Measurements from ENCODE around the gene SPAG8. TPM values are rescaled to one million over a fixed set of nuclear protein-coding genes. Genes with fewer than 3 reads are reported as not detected.

The SPAG8 gene
- total and polyA plus RNA-seq, 10 of the 15 experiments (the other 5 are each of a cell fraction or from before 2014, with no cell fraction given), result 0.40 to 1.1 (median 0.72) TPM

DNA sequence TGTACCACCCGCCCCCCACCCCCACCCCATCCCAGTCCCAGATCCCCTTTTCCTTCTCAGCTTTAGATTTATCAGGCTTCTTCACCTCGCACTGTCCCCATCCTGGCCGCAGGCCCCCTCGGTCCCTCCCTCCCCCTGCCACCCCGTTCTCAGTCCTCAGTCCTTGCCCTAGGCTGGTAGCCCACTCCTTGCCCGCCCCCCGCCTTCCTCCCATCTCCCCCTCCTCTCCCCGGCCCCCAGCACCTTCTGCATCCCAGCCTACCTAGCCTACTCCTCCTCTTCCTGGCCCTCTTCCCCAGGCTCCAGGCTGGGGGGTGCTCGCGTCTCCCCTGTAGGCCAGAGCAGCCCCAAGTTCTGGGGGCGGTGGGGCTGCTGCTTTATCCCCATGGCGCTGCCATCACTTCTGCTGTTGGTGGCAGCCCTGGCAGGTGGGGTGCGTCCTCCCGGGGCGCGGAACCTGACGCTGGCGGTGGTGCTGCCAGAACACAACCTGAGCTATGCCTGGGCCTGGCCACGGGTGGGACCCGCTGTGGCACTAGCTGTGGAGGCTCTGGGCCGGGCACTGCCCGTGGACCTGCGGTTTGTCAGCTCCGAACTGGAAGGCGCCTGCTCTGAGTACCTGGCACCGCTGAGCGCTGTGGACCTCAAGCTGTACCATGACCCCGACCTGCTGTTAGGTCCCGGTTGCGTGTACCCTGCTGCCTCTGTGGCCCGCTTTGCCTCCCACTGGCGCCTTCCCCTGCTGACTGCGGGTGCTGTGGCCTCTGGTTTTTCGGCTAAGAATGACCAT lies 19.8 kb downstream of the SPAG8 start:
- H3K36me3 ChIP-seq (ENCODE audit: control insufficient read depth in 2 of 2, insufficient read depth in 2 of 2, low read length in 1 of 2), result no peaks in the 10 kb centered on the region; a peak in 3 of 4 replicates
- ChIA-PET CTCF (interaction anchor here (1.2 to 2.3 kb wide), 4 partner anchors 32 to 90 kb away, joined by 3 to 7 read pairs (median 6); no protein-coding TSS in a partner anchor), RAD21 (ENCODE audit: unreplicated experiment) (interaction anchor here (1.1 kb wide), 1 partner anchor 34 kb away, joined by 4 read pairs; no protein-coding TSS in a partner anchor), POLR2A (no interaction called here), SMC1A (ENCODE audit: uncharacterized antibody, unreplicated experiment) (interaction anchor here (0.5 kb wide), 1 partner anchor 15 kb away, joined by 3 read pairs; no protein-coding TSS in a partner anchor)
- no peak for DNase-seq (ENCODE audit: low read depth, low spot score)
- no peak for TF ChIP-seq CEBPB (IDR thresholded peaks at IDR 0.05; ENCODE audit: borderline replicate concordance in 1 of 2, low read depth in 2 of 2, low read length in 2 of 2)
- no peak for TF ChIP-seq ZNF24 (IDR thresholded peaks at IDR 0.05)
- TF ChIP-seq, protein P1, sequence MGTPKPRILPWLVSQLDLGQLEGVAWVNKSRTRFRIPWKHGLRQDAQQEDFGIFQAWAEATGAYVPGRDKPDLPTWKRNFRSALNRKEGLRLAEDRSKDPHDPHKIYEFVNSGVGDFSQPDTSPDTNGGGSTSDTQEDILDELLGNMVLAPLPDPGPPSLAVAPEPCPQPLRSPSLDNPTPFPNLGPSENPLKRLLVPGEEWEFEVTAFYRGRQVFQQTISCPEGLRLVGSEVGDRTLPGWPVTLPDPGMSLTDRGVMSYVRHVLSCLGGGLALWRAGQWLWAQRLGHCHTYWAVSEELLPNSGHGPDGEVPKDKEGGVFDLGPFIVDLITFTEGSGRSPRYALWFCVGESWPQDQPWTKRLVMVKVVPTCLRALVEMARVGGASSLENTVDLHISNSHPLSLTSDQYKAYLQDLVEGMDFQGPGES (IDR thresholded peaks at IDR 0.05), result no peak
- TF ChIP-seq RB1 (IDR thresholded peaks at IDR 0.05; ENCODE audit: borderline replicate concordance), result no peak
- no peak for TF ChIP-seq RAD51 (IDR thresholded peaks at IDR 0.05)
- TF ChIP-seq, protein P2, sequence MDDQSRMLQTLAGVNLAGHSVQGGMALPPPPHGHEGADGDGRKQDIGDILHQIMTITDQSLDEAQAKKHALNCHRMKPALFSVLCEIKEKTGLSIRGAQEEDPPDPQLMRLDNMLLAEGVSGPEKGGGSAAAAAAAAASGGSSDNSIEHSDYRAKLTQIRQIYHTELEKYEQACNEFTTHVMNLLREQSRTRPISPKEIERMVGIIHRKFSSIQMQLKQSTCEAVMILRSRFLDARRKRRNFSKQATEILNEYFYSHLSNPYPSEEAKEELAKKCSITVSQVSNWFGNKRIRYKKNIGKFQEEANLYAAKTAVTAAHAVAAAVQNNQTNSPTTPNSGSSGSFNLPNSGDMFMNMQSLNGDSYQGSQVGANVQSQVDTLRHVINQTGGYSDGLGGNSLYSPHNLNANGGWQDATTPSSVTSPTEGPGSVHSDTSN (IDR thresholded peaks at IDR 0.05; ENCODE audit: insufficient replicate concordance, low read depth, low read length), result no peak
- H3K79me2 ChIP-seq (ENCODE audit: control insufficient read depth, insufficient read depth, low read length), result no peaks in the 10 kb centered on the region
- H4K20me1 ChIP-seq (ENCODE audit: control insufficient read depth, insufficient read depth), result no peaks in the 10 kb centered on the region; the same call in 1 of the 2 replicates
- 99% methylated on average over 24 of the region's 34 CpGs for WGBS (ENCODE audit: insufficient coverage, insufficient replicate concordance, low lambda C conversion rate, missing lambda C conversion rate)
- BruUV-seq (replicated peaks), result no TSS peak
- no peak overlapping the region for H2AFZ ChIP-seq (ENCODE audit: control insufficient read depth, low read depth, low read length)
- intact Hi-C loops (cut with micrococcal nuclease; ENCODE audit: unreplicated experiment), result no loop called here
- no peak overlapping the region for H3K9ac ChIP-seq (ENCODE audit: control insufficient read depth, insufficient read depth, low read length)
- H3K4me3 ChIP-seq, result no peak overlapping the region
- in situ Hi-C loops (cut with MboI), result no loop called here
- H3K4me1 ChIP-seq (ENCODE audit: control insufficient read depth, insufficient read depth, low read length), result peaks cover 5% of the 10 kb centered on the region
- no peak for FAIRE-seq
- no peaks in the 10 kb centered on the region for H3K9me3 ChIP-seq (replicated peaks; ENCODE audit: control insufficient read depth, insufficient read depth, low read length)
- no peaks in the 10 kb centered on the region for H3K27me3 ChIP-seq (replicated peaks in 1 of 2; ENCODE audit: control insufficient read depth in 2 of 2, insufficient read depth in 2 of 2, low read length in 1 of 2)
- H3K27ac ChIP-seq (ENCODE audit: control insufficient read depth, insufficient read depth), result no peak overlapping the region
- H3K4me2 ChIP-seq (ENCODE audit: control insufficient read depth, insufficient read depth), result no peak overlapping the region
- no peak for ATAC-seq

Data from GM12878 (cell line).